ENCODE results near the gene SLC38A10. TPM values are rescaled to one million over a fixed set of nuclear protein-coding genes. Genes with fewer than 3 reads are reported as not detected.

The SLC38A10 gene
- total and polyA plus RNA-seq, 10 of the 15 experiments (the other 5 are each of a cell fraction or from before 2014, with no cell fraction given) = 0.52 to 67.9 (median 22.1) TPM

DNA sequence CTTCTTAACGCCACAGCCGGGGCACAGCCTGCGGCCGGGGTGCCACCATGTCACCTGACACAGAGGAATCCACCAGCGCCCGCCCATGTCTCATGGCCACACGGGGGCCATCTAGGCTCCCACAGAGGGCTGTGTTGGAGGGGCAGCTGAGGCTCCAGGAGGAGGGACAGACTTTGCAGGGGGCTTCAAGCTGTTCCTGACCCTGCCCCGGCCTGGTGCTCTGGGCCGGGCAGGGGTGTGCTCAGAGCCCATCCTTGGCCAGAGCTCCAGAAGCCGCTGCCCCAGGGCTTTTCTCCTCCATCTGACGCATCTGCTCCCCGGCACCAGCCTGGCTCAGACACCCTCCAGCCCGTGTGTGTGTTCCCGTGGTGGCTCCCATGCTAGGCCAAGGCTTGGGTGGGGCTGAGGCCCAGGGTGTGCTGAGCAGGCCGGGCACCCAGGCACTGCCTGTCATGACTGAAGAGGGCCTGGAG, 7.8 kb upstream of the SLC38A10 start:
- no peaks in the 10 kb centered on the region for H3K79me2 ChIP-seq (ENCODE audit: control insufficient read depth, insufficient read depth, low read length)

More for the DNA sequence above, 7.8 kb upstream of the SLC38A10 start:
- intact Hi-C loops (cut with micrococcal nuclease; ENCODE audit: unreplicated experiment) = no loop called here
- ChIA-PET POLR2A (no interaction called here), RAD21 (ENCODE audit: unreplicated experiment) (no interaction called here), CTCF (interaction anchor here (0.5 to 0.6 kb wide), 2 partner anchors 57 to 157 kb away, joined by 3 to 4 read pairs; no protein-coding TSS in a partner anchor), SMC1A (ENCODE audit: uncharacterized antibody, unreplicated experiment) (no interaction called here)
- no peaks in the 10 kb centered on the region for H3K36me3 ChIP-seq (ENCODE audit: control insufficient read depth in 2 of 2, insufficient read depth in 2 of 2, low read length in 1 of 2)
- FAIRE-seq = no peak
- in situ Hi-C loops (cut with MboI) = no loop called here
- 41% methylated on average over 15 of the region's 15 CpGs for WGBS (ENCODE audit: insufficient coverage, insufficient replicate concordance, low lambda C conversion rate, missing lambda C conversion rate)
- BruUV-seq (replicated peaks) = no TSS peak
- H4K20me1 ChIP-seq (ENCODE audit: control insufficient read depth, insufficient read depth) = no peaks in the 10 kb centered on the region
- no peak overlapping the region for H3K27ac ChIP-seq (ENCODE audit: control insufficient read depth, insufficient read depth)
- DNase-seq (ENCODE audit: low read depth, low spot score) = no peak
- no peak overlapping the region for H3K4me3 ChIP-seq
- H2AFZ ChIP-seq (ENCODE audit: control insufficient read depth, low read depth, low read length) = no peak overlapping the region
- H3K9ac ChIP-seq (ENCODE audit: control insufficient read depth, insufficient read depth, low read length) = no peak overlapping the region
- H3K27me3 ChIP-seq (replicated peaks in 1 of 2; ENCODE audit: control insufficient read depth in 2 of 2, insufficient read depth in 2 of 2, low read length in 1 of 2) = no peaks in the 10 kb centered on the region; a peak in 1 of 4 replicates
- TF ChIP-seq CHD4 (IDR thresholded peaks at IDR 0.05) (no peak), SMC3 (IDR thresholded peaks at IDR 0.05; ENCODE audit: borderline replicate concordance, low read length) (no peak), HDGF (IDR thresholded peaks at IDR 0.05) (no peak), SMAD1 (IDR thresholded peaks at IDR 0.05; ENCODE audit: low read depth, partially characterized antibody) (no peak), ASH2L (IDR thresholded peaks at IDR 0.05; ENCODE audit: borderline replicate concordance, low read depth) (no peak), NR2C2 (IDR thresholded peaks at IDR 0.05; ENCODE audit: borderline replicate concordance, control insufficient read depth, insufficient read length, low read depth) (no peak)
- TF ChIP-seq, protein P1, sequence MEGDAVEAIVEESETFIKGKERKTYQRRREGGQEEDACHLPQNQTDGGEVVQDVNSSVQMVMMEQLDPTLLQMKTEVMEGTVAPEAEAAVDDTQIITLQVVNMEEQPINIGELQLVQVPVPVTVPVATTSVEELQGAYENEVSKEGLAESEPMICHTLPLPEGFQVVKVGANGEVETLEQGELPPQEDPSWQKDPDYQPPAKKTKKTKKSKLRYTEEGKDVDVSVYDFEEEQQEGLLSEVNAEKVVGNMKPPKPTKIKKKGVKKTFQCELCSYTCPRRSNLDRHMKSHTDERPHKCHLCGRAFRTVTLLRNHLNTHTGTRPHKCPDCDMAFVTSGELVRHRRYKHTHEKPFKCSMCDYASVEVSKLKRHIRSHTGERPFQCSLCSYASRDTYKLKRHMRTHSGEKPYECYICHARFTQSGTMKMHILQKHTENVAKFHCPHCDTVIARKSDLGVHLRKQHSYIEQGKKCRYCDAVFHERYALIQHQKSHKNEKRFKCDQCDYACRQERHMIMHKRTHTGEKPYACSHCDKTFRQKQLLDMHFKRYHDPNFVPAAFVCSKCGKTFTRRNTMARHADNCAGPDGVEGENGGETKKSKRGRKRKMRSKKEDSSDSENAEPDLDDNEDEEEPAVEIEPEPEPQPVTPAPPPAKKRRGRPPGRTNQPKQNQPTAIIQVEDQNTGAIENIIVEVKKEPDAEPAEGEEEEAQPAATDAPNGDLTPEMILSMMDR (IDR thresholded peaks at IDR 0.05 in 2 of 3, conservative IDR thresholded peaks at IDR 0.05 in 1 of 3; ENCODE audit: control insufficient read depth in 2 of 3, extremely low read depth in 1 of 3, insufficient read depth in 1 of 3, low read depth in 3 of 3, low read length in 3 of 3) = 0 out of 6 replicates have a peak, but pooled peaks of 1 of the 3 experiments have one; percentile 6
- no peak; the same call in 1 of the 3 replicates for ATAC-seq
- no peaks in the 10 kb centered on the region for H3K4me1 ChIP-seq (ENCODE audit: control insufficient read depth, insufficient read depth, low read length)
- H3K9me3 ChIP-seq (replicated peaks; ENCODE audit: control insufficient read depth, insufficient read depth, low read length) = no peaks in the 10 kb centered on the region
- H3K4me2 ChIP-seq (ENCODE audit: control insufficient read depth, insufficient read depth) = no peak overlapping the region
